NOMO-1 (cell line): ENCODE data around the gene S100A2.

Experiments
- DNase-seq, 2 experiments: peaks; one replicate each; lab custom pipeline; 2025; ENCODE audit not compliant: unreplicated experiment in 2 of 2; lab: John Stamatoyannopoulos, UW

Gene S100A2

GRCh38 chr1:153546796-153547559 lies 18.7 kb downstream of the S100A2 start:
- DNase-seq: no peak

- no peak for DNase-seq
These were observed 19.3 kb downstream of the S100A2 start for GRCh38 chr1:153546371-153546770.

- DNase-seq: peak; percentile 95 to 97
These were observed 20.3 kb downstream of the S100A2 start, which contains the start of gene S100A4 for GRCh38 chr1:153545067-153546055. S100A4 (minus strand) TSS chr1:153545806; CDS start chr1:153544794, 1,012 bp downstream.

GRCh38 chr1:153544453-153545066 lies 21.1 kb downstream of the S100A2 start:
- no peak for DNase-seq

GRCh38 chr1:153543736-153544135 lies 21.9 kb downstream of the S100A2 start:
- no peak for DNase-seq

- DNase-seq: no peak
These were observed 22.5 kb downstream of the S100A2 start for GRCh38 chr1:153542956-153543711.

- DNase-seq: no peak
These were observed 23.7 kb downstream of the S100A2 start for GRCh38 chr1:153541641-153542590.

- peak; percentile 62 to 75 for DNase-seq
These were observed 25.0 kb downstream of the S100A2 start, which contains the start of gene S100A5 for GRCh38 chr1:153540394-153541361. S100A5 (minus strand) TSS chr1:153540934; CDS start chr1:153540191, 743 bp downstream.

GRCh38 chr1:153539395-153540093 lies 26.1 kb downstream of the S100A2 start:
- DNase-seq: no peak

- peak; percentile 18 to 46 for DNase-seq
These were observed 27.3 kb downstream of the S100A2 start for GRCh38 chr1:153538315-153538821.

GRCh38 chr1:153537376-153537730 lies 28.3 kb downstream of the S100A2 start:
- DNase-seq: no peak

GRCh38 chr1:153536671-153537375 lies 28.8 kb downstream of the S100A2 start:
- DNase-seq: no peak

GRCh38 chr1:153536012-153536670 lies 29.5 kb downstream of the S100A2 start:
- peak; percentile 76 to 81 for DNase-seq

- DNase-seq: peak in 1 of 2 experiments; percentile 34
These were observed 30.2 kb downstream of the S100A2 start, which contains the start of gene S100A6 for GRCh38 chr1:153535242-153536011. S100A6 (minus strand) TSS chr1:153535991; CDS start chr1:153535339, 652 bp downstream.

GRCh38 chr1:153534925-153535241 lies 30.8 kb downstream of the S100A2 start:
- DNase-seq: no peak
